ENCODE data around the gene LCN10.
A peak's percentile ranks its signal among the peaks of the same experiment; 100 is the strongest.
"Not testable (repeated sequence)": the region's sequence is repeated elsewhere in the genome, so short reads cannot be mapped to it uniquely, and the experiment has no call there.

LCN10 gene

GRCh38 chr9:136742591-136743391, at the start of gene LCN10:
TSS of gene LCN10 (minus strand) at chr9:136742940. CDS start at chr9:136742903, 37 bp downstream.
- no peak for DNase-seq (ENCODE audit: low read depth)

GRCh38 chr9:136791516-136792276, 49.0 kb upstream of the LCN10 start:
- no peak for DNase-seq (ENCODE audit: low read depth)

GRCh38 chr9:136790640-136791515, 48.1 kb upstream of the LCN10 start, which contains the start of gene TMEM141:
TSS of gene TMEM141 (plus strand) at chr9:136791344. CDS start at chr9:136791371, 27 bp downstream.
- peak; percentile 99 for DNase-seq (ENCODE audit: low read depth)

GRCh38 chr9:136789523-136789937, 46.8 kb upstream of the LCN10 start:
- no peak for DNase-seq (ENCODE audit: low read depth)

GRCh38 chr9:136788644-136789522, 46.1 kb upstream of the LCN10 start:
- not testable (repeated sequence) for DNase-seq (ENCODE audit: low read depth)

GRCh38 chr9:136787690-136788400, 45.1 kb upstream of the LCN10 start:
- DNase-seq (ENCODE audit: low read depth) = no peak

GRCh38 chr9:136786983-136787382, 44.2 kb upstream of the LCN10 start:
- DNase-seq (ENCODE audit: low read depth) = not testable (repeated sequence)

- DNase-seq (ENCODE audit: low read depth) = no peak
Observed at GRCh38 chr9:136786451-136786850, 43.7 kb upstream of the LCN10 start.

GRCh38 chr9:136785565-136786355, 43.0 kb upstream of the LCN10 start:
- DNase-seq (ENCODE audit: low read depth) = not testable (repeated sequence)

GRCh38 chr9:136784997-136785361, 42.2 kb upstream of the LCN10 start:
- no peak for DNase-seq (ENCODE audit: low read depth)

GRCh38 chr9:136784249-136784996, 41.7 kb upstream of the LCN10 start:
- no peak for DNase-seq (ENCODE audit: low read depth)

GRCh38 chr9:136782452-136782851, 39.7 kb upstream of the LCN10 start:
- no peak for DNase-seq (ENCODE audit: low read depth)

- no peak for DNase-seq (ENCODE audit: low read depth)
Observed at GRCh38 chr9:136779808-136780207, 37.1 kb upstream of the LCN10 start.

GRCh38 chr9:136777359-136777758, 34.6 kb upstream of the LCN10 start:
- DNase-seq (ENCODE audit: low read depth) = no peak

- no peak for DNase-seq (ENCODE audit: low read depth)
Observed at GRCh38 chr9:136776947-136777346, 34.2 kb upstream of the LCN10 start.

- DNase-seq (ENCODE audit: low read depth) = no peak
Observed at GRCh38 chr9:136775191-136775590, 32.5 kb upstream of the LCN10 start.

GRCh38 chr9:136774416-136775045, 31.8 kb upstream of the LCN10 start:
- no peak for DNase-seq (ENCODE audit: low read depth)

GRCh38 chr9:136773386-136774044, 30.8 kb upstream of the LCN10 start:
- DNase-seq (ENCODE audit: low read depth) = no peak
